ENCODE data around the gene TOR3A. TPM values are rescaled to one million over a fixed set of nuclear protein-coding genes. Genes with fewer than 3 reads are reported as not detected.

The TOR3A gene
- total RNA-seq, 1 donor from 2014 or later: 31.5 TPM

GRCh38 chr1:179145521-179145920 lies 63.7 kb downstream of the TOR3A start:
- no peak for DNase-seq (ENCODE audit: low read depth in 2 of 2)

Other genes starting within 250 kb of the TOR3A start
- gene ANGPTL1, start 211.0 kb upstream of the TOR3A start, total RNA-seq: under 0.01 and 0.22 TPM in 2 replicates
- 19.2 and 25.6 TPM in 2 replicates for gene FAM20B, start 56.2 kb upstream of the TOR3A start, total RNA-seq
- 50.6 and 56.0 TPM in 2 replicates for gene ABL2, start 147.6 kb downstream of the TOR3A start, total RNA-seq
- gene SOAT1, start 211.7 kb downstream of the TOR3A start, total RNA-seq: 10.7 and 14.5 TPM in 2 replicates

Measured in lung microvascular endothelial cell (primary cell).